Stimulated activated CD8-positive, alpha-beta memory T cell treated with anti-CD3 and anti-CD28 coated beads, Interleukin-12 subunit alpha, Interleukin-12 subunit beta, amount 100 ng/mL, for 1 hour (primary cell): ENCODE results near the gene MACF1.

ENCODE experiments used
- DNase-seq: peaks from one replicate; pipeline ENCODE4 v3.0.0-alpha.2; 2020; ENCODE audit warnings: low read depth

MACF1 gene

GRCh38 chr1:39261712-39262221 is 57.3 kb downstream of the MACF1 start:
- no peak for DNase-seq

- DNase-seq = no peak
Observed at GRCh38 chr1:39262802-39263201, 58.3 kb downstream of the MACF1 start.

GRCh38 chr1:39266269-39266668 is 61.8 kb downstream of the MACF1 start:
- no peak for DNase-seq

GRCh38 chr1:39266792-39267191 is 62.3 kb downstream of the MACF1 start:
- DNase-seq = no peak

GRCh38 chr1:39268112-39268581 is 63.7 kb downstream of the MACF1 start:
- DNase-seq = no peak

- no peak for DNase-seq
Observed at GRCh38 chr1:39268906-39269305, 64.4 kb downstream of the MACF1 start.

- no peak for DNase-seq
Observed at GRCh38 chr1:39269349-39269748, 64.9 kb downstream of the MACF1 start.

- no peak for DNase-seq
Observed at GRCh38 chr1:39269791-39270342, 65.4 kb downstream of the MACF1 start.

- DNase-seq = no peak
Observed at GRCh38 chr1:39270368-39270767, 65.9 kb downstream of the MACF1 start.

GRCh38 chr1:39272027-39272797 is 67.7 kb downstream of the MACF1 start:
- no peak for DNase-seq

- no peak for DNase-seq
Observed at GRCh38 chr1:39272798-39273469, 68.4 kb downstream of the MACF1 start.

GRCh38 chr1:39275836-39276507 is 71.5 kb downstream of the MACF1 start:
- no peak for DNase-seq

GRCh38 chr1:39277879-39278278 is 73.4 kb downstream of the MACF1 start:
- DNase-seq = no peak

GRCh38 chr1:39282537-39283216 is 78.2 kb downstream of the MACF1 start:
- DNase-seq = no peak

GRCh38 chr1:39283858-39284257 is 79.4 kb downstream of the MACF1 start:
- DNase-seq = no peak

GRCh38 chr1:39287541-39287940 is 83.0 kb downstream of the MACF1 start:
- no peak for DNase-seq

- DNase-seq = no peak
Observed at GRCh38 chr1:39288735-39289465, 84.4 kb downstream of the MACF1 start.

- DNase-seq = no peak
Observed at GRCh38 chr1:39292401-39292800, 87.9 kb downstream of the MACF1 start.

GRCh38 chr1:39293375-39294070 is 89.0 kb downstream of the MACF1 start:
- no peak for DNase-seq

GRCh38 chr1:39294531-39294930 is 90.0 kb downstream of the MACF1 start:
- no peak for DNase-seq

- no peak for DNase-seq
Observed at GRCh38 chr1:39295901-39296300, 91.4 kb downstream of the MACF1 start.
